HL-60 (cell line): ENCODE data around the gene CTSH.
"Not testable (repeated sequence)": the region's sequence is repeated elsewhere in the genome, so short reads cannot be mapped to it uniquely, and the experiment has no call there.

Source experiments
- DNase-seq, 2 experiments: peaks; one replicate each; pipeline ENCODE4 v3.0.0-alpha.2; 2010 to 2020; ENCODE audit warnings: low read depth in 1 of 2, low spot score in 1 of 2
- H3K27ac ChIP-seq: fragments of 250-450 bp; sonication (Bioruptor Pico); replicated peaks from 2 replicates; pipeline ENCODE4 v1.5.1; 2020; ENCODE audit warnings: mild to moderate bottlenecking, moderate library complexity
- H3K27me3 ChIP-seq: fragments of 250-450 bp; sonication (Bioruptor Pico); 2 replicates; pipeline ENCODE4 v1.5.1; 2021; ENCODE audit warnings: mild to moderate bottlenecking, moderate library complexity; ENCODE audit not compliant: insufficient read depth, poor library complexity, severe bottlenecking
- H3K4me3 ChIP-seq: replicated peaks from 2 replicates; pipeline ENCODE4 v1.5.1; 2011; ENCODE audit warnings: mild to moderate bottlenecking, control low read depth, low read length; ENCODE audit not compliant: insufficient read depth
- CTCF ChIP-seq: IDR thresholded peaks from one replicate; pipeline ENCODE4 v1.5.1; 2011; ENCODE audit warnings: low read length, control low read depth, inconsistent platforms; ENCODE audit not compliant: insufficient read depth
- GABPA ChIP-seq: IDR thresholded peaks from 2 replicates; pipeline ENCODE4 v1.6.1; 2012; ENCODE audit warnings: low read depth
- POLR2AphosphoS5 ChIP-seq: IDR thresholded peaks from 2 replicates; pipeline ENCODE4 v1.6.1; 2012; ENCODE audit warnings: low read depth
- REST ChIP-seq: IDR thresholded peaks from 2 replicates; pipeline ENCODE4 v1.6.1; 2012; ENCODE audit warnings: low read depth; ENCODE audit not compliant: insufficient replicate concordance
- SPI1 ChIP-seq: IDR thresholded peaks from 2 replicates; pipeline ENCODE4 v1.6.1; 2012; ENCODE audit warnings: low read depth, mild to moderate bottlenecking, borderline replicate concordance

The CTSH gene

GRCh38 chr15:78930577-78931388 lies 14.1 kb downstream of the CTSH start:
- no peak for DNase-seq
- no peaks in the 10 kb centered on the region for H3K27me3 ChIP-seq
- no peak overlapping the region for H3K27ac ChIP-seq
- no peak for TF ChIP-seq POLR2AphosphoS5
- TF ChIP-seq SPI1: no peak
- no peak for TF ChIP-seq GABPA
- TF ChIP-seq REST: no peak
- no peak for TF ChIP-seq CTCF
- H3K4me3 ChIP-seq: no peak overlapping the region

GRCh38 chr15:78929536-78930264 lies 15.1 kb downstream of the CTSH start:
- no peak for DNase-seq
- TF ChIP-seq REST (no peak), GABPA (no peak), POLR2AphosphoS5 (no peak), CTCF (no peak), SPI1 (no peak)
- no peak overlapping the region for H3K4me3 ChIP-seq
- H3K27me3 ChIP-seq: no peaks in the 10 kb centered on the region
- no peak overlapping the region for H3K27ac ChIP-seq

GRCh38 chr15:78928616-78929093 lies 16.2 kb downstream of the CTSH start:
- no peaks in the 10 kb centered on the region for H3K27me3 ChIP-seq
- DNase-seq: no peak
- H3K27ac ChIP-seq: no peak overlapping the region
- no peak for TF ChIP-seq REST
- no peak for TF ChIP-seq POLR2AphosphoS5
- no peak for TF ChIP-seq CTCF
- TF ChIP-seq SPI1: no peak
- no peak for TF ChIP-seq GABPA
- H3K4me3 ChIP-seq: no peak overlapping the region

GRCh38 chr15:78928176-78928575 lies 16.7 kb downstream of the CTSH start:
- not testable (repeated sequence) for DNase-seq, H3K27ac ChIP-seq, H3K4me3 ChIP-seq, H3K27me3 ChIP-seq
